ENCODE measurements around the gene HSD17B2.

- TF ChIP-seq L3MBTL2 (conservative IDR thresholded peaks at IDR 0.05) (no peak), SUZ12 (IDR thresholded peaks at IDR 0.05) (no peak), BHLHE40 (IDR thresholded peaks at IDR 0.05; ENCODE audit: borderline replicate concordance) (no peak), TARDBP (IDR thresholded peaks at IDR 0.05) (no peak), SP1 (IDR thresholded peaks at IDR 0.05) (no peak), FOXA1 (IDR thresholded peaks at IDR 0.05) (no peak), FOXK2 (IDR thresholded peaks at IDR 0.05) (no peak), ELF4 (IDR thresholded peaks at IDR 0.05) (no peak), PKNOX1 (IDR thresholded peaks at IDR 0.05) (no peak), CTBP1 (IDR thresholded peaks at IDR 0.05; ENCODE audit: borderline replicate concordance) (no peak), FOXM1 (IDR thresholded peaks at IDR 0.05; ENCODE audit: borderline replicate concordance) (no peak), ARNT (IDR thresholded peaks at IDR 0.05) (no peak)
These were observed 15.0 kb upstream of the HSD17B2 start for GRCh38 chr16:82020051-82020450.
